GM13977 (cell line): Measurements from ENCODE around the gene ZNF626.

Experiments used
- DNase-seq: peaks from one replicate; pipeline ENCODE4 v3.0.0; 2012; ENCODE audit warnings: low spot score
- in situ Hi-C: fragments of 300-500 bp; cut with MboI; formaldehyde crosslinking; loops from one replicate; pipeline ENCODE4 v1.12.0; 2022; ENCODE audit warnings: low sequenced_read_pairs, low pct_unique_long_range_greater_than_20kb, mixed read lengths, inconsistent platforms; ENCODE audit not compliant: unreplicated experiment
- TF ChIP-seq, protein P1 (sequence below): IDR thresholded peaks from 2 replicates; pipeline ENCODE4 v1.5.1; 2012; ENCODE audit warnings: mild to moderate bottlenecking, control low read depth; ENCODE audit not compliant: insufficient read depth; ENCODE audit errors: extremely low read depth, missing control alignments

The ZNF626 gene

DNA sequence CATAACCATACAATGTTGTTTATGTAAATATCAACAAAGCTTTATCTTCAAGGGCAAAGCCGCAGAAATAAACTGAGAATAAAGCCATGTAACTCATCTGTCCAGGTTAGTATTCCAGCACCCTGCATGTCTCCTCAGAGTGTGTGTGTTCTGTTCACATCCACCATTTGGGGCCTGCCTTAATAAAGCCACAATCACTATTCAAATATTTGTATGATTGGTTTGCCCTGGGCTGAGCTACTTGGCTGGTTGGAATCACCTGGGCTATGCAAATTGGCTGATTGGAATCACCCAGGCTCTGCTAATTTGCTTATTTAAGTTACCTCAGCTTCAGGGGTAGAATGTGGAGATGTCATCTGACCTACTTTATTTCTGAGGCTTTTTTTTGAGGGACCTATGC lies 53.4 kb downstream of the ZNF626 start:
- TF ChIP-seq, protein P1, sequence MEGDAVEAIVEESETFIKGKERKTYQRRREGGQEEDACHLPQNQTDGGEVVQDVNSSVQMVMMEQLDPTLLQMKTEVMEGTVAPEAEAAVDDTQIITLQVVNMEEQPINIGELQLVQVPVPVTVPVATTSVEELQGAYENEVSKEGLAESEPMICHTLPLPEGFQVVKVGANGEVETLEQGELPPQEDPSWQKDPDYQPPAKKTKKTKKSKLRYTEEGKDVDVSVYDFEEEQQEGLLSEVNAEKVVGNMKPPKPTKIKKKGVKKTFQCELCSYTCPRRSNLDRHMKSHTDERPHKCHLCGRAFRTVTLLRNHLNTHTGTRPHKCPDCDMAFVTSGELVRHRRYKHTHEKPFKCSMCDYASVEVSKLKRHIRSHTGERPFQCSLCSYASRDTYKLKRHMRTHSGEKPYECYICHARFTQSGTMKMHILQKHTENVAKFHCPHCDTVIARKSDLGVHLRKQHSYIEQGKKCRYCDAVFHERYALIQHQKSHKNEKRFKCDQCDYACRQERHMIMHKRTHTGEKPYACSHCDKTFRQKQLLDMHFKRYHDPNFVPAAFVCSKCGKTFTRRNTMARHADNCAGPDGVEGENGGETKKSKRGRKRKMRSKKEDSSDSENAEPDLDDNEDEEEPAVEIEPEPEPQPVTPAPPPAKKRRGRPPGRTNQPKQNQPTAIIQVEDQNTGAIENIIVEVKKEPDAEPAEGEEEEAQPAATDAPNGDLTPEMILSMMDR = no peak
- no peak for DNase-seq
- in situ Hi-C loops = no loop called here
